Pons (tissue), 1 donor: ENCODE results near the gene ALDH1L2.

Experiments used
- DNase-seq: peaks from one replicate; pipeline ENCODE4 v3.0.0-alpha.2; 2016; ENCODE audit warnings: low spot score

Gene ALDH1L2

DNA sequence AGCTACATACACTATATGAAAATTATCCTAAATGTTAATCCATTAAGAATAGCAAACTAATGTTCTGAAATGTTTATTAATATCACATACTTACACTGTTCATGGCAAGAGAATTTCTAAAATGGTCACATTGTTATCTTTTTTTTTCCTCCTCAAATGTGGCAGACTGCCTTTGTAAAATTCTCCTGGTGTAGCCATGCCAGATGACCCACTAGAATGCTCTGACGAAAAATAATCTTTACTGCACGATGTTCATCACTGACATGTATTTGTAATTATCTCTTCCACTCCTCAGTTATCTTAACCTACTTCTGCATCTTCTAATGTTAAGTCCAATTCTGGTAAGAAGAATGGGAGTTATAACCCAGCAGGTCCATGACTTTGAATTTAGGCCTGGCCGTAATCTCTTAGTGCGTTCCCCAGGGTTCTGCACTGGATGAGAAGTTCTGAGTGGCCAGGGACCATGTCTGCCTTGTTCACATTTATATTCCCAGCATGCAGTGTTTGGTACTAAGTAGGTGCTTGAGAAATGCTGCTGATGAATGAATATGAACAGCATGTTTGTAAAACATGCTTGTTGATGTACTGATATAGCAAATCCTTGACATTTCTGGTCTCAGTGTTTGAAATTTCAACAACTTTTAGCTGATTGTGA lies 51.4 kb downstream of the ALDH1L2 start:
- no peak for DNase-seq

GRCh38 chr12:105030820-105031807 lies 53.1 kb downstream of the ALDH1L2 start:
- DNase-seq, result no peak

GRCh38 chr12:105026411-105026810 lies 57.8 kb downstream of the ALDH1L2 start:
- DNase-seq, result no peak

GRCh38 chr12:105025890-105026289 lies 58.4 kb downstream of the ALDH1L2 start:
- peak; percentile 70 for DNase-seq

DNA sequence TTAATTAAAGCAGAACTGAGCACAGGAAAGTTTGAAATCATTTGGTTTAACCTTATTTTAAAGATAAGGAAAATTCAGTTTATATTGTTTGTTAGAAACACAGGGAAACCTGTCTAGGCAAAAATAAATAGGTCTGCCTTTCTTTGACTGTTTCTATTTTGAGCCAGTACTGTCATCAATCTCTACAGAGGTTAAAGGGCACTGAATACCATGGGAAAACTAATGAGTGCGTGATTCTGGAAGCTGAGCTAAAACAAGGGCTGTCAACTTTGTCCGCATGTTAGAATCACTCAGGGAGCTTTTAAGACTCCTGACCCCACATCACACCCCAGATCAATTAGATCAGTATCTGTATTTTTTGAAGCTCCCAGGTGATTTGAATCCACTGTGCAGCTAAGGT lies 59.3 kb downstream of the ALDH1L2 start:
- no peak for DNase-seq

DNA sequence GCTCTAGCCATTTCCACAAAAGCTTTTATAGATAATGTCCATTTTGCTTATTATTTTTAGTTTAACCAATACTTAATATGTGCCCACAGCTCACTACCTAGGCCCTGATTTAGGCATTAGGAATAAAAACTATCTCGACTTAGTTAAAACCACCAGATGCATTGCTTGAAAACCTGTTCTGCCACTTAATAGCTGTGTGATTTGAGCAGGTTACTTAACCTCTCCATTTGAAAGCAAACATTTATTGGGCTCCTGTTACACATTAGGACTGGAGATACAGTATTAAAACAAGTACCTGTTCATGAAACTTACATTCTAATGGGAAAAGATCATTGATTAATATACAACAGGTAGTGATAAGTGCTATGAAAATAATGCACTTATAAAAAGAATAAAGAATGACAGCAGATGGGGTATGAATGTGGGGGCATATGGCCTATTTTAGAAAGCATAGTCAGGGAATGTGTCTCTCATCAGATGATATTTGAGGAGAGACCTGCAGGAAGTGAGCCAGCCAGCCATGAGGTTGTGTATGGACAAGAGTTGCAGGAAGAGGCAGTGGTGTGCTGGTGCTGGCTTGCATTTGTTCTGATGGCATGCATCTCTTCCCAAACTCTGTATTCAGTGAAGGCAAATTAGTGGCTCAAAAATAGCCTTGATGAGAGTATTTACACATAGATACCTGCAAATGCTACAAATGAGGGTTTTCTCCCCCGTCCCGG lies 63.9 kb downstream of the ALDH1L2 start:
- DNase-seq, result no peak

DNA sequence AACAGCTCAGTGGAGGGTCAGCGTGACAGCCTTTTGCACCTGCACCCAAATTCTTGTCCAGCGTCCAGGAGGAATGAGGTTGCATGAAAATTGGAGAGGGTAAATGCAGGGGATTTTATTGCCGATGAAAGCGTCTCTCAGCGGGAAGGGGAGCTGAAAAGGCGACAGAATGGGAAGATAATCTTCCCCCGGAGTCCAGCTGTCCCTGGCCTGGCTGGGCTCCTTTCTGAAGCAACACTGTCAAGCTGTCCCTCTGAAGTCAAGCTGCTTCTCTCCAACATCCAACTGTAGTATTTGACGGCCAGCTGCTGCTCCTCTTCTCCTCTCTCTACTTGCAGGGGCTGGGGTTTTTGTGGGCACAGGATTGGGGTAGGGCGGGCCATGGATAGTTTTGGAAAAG lies 65.5 kb downstream of the ALDH1L2 start:
- no peak for DNase-seq

DNA sequence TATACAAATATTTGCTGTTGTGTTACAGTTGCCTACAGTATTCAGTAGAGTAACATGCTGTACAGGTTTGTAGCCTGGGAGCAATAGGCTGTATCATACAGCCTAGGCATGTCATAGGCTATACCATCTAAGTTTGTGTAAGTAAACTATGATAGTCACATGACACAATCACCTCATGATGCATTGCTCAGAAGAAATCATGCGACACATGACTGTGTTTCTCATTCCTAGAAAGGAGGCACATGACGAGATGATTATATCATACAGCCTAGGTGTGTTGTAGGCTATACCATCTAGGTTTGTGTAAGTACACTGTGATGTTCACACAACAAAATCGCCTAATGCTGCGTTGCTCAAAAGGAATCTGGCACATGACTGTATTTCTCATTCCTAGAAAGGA lies 66.2 kb downstream of the ALDH1L2 start:
- no peak for DNase-seq

- DNase-seq, result no peak
Measured at GRCh38 chr12:105015543-105015942, 68.7 kb downstream of the ALDH1L2 start.

- no peak for DNase-seq
Measured at GRCh38 chr12:105014603-105015002, 69.7 kb downstream of the ALDH1L2 start.

DNA sequence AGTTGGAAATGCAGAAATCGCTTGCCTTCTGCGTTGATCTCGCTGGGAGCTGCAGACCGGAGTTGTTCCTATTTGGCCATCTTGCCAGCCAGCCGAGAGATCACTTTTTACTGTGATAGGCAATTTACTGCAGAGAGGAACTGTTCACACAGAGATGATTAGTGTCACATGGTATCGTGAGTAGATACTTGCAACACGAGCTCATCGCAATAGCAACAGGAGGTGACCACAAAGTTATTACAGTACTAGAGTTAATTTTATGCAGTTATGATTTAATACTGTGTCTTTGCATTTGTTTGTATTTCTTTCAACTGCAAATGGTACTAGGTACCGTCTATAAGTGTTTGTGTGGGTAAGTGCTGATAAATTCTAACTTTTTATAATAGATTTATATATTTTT lies 70.4 kb downstream of the ALDH1L2 start:
- no peak for DNase-seq

DNA sequence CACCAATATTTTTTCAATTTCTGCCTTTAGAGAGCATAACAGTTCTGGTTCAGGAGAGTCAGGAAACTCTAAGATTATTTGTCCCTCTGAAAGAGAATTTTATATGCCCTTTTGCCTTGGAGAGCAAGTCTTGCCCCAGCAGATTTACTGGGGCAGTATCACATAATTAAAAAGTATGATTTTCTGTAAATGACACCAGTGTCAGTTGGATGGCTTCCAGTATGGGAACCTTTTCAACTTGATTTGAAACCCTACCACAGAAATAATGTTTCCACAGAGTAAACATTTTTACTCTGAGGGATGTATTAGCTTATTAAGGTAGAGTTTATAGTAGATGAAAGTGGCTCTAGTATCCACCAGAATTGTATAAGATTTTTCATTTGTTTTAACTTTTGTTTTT lies 82.8 kb downstream of the ALDH1L2 start:
- no peak for DNase-seq

- DNase-seq, result no peak
Measured at GRCh38 chr12:104999347-104999685, 84.9 kb downstream of the ALDH1L2 start.

DNA sequence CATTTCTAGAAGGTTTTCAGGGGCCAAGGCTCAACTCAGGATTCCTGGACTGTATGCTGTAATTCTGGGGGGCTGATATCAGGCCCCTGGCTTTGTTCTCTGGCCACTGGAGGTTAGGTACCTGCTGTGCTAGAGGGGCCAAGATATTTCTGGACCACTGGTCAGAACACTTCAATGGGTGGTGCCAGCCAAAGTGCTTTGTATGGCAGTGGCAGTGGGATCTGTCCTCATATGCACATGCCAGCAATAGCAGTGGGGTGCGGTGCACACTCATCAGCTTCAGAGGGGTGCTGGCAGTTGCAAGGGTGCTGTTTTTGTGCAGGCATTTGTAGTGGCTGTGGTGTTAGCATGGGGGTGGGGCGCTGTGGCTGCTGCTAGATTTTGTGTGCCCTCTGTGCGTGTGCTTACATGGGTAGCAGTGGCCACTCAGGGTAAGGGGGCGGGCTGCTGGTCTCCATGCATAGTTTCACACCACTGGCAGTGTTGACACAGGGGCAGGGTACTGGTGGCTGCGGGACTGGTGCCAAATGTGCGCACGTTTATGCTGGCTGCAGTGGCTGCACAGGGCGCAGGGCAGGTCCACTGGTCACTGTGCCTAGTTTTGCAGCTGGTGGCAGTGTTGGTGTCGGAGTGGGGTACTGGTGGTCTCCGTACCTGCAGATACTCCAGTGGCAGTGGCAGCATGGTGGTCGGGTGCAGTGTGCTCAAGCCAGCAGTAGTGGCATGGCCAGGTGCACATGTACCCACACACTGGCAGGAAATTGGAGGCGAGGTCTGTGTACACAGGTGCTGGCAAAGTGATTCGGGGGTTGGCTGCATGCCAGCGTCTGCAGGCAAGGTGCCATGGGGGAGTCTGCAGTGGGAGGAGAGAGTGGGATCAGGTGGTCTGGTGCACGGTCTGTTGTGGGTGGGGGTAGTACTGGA lies 85.6 kb downstream of the ALDH1L2 start:
- DNase-seq, result no peak

DNA sequence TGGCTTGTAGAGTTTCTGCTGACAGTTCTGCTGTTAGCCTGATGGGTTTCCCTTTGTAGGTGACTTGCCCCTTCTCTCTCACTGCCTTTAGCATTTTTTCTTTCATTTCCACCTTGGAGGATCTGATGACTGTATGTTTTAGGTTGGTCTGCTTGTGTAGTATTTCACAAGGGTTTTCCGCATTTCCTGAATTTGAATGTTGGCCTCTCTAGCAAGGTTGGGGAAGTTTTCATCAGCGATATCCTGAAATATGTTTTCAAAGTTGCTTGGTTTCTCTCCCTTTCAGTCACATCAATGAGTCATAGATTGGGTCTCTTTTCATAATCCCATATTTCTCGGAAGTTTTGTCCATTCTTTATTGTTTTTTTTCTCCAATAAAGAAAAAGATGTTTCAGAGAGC lies 86.7 kb downstream of the ALDH1L2 start:
- no peak for DNase-seq

DNA sequence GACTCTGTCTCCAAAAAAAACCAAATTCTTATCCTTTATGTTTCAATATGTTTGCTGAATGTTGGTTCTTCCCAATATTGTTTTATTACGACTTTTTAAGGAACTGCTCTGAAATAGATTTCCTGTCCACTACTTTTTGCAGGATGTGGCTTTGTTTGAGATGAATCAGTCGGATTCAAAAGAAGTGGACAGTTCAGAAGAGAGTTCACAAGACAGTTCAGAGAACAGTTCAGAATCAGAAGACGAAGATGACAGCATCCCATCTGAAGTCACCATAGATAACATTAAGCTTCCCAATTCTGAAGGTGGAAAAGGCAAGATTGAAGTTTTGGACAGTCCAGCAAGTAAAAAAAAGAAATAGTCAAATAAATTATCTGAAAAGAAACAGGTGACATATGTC lies 89.9 kb downstream of the ALDH1L2 start:
- DNase-seq, result no peak

DNA sequence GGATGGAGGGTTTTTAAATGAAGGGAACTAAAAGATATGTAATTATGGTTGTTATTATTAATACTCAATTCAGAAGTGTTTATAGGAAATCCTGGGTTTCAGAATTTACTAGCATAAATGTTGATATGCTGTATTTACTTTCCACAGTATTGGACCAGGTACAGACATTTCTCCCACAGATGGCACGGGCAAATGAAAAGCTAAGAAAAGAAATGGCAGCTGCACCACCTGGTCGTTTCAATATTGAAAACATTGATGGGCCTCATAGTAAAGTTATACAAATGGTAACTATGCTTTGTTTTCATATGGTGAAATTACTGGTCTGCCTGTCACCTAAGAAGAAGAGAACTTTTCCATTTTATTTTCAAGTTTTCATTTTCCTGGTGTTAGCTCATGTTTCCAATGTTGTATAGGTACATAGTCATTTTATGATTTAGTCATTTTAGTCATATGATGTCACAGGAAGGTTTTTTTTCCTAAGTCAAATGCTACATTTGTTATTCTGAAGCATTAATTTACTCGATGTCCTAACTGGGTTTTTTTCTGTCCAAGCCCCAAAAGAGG lies 92.6 kb downstream of the ALDH1L2 start:
- no peak for DNase-seq

DNA sequence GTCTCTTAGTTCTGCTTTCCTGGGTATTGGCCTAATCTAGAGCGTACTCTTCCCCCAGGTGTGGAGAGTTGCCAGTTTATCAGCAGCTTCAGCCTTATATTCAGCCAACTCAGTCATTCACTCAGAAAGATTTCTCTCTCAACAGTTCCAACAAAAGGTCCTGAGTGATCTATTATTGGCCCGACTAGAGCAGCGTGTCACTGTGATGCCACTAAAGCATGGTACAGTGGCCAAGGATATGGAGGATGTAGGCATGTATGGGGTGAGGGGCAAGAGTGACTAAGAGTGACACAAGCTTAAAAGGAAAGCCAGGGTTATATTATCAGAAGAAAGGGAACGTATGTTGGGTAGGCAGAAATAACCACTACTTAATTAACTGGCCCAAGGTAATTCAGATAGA lies 93.3 kb downstream of the ALDH1L2 start:
- no peak for DNase-seq

DNA sequence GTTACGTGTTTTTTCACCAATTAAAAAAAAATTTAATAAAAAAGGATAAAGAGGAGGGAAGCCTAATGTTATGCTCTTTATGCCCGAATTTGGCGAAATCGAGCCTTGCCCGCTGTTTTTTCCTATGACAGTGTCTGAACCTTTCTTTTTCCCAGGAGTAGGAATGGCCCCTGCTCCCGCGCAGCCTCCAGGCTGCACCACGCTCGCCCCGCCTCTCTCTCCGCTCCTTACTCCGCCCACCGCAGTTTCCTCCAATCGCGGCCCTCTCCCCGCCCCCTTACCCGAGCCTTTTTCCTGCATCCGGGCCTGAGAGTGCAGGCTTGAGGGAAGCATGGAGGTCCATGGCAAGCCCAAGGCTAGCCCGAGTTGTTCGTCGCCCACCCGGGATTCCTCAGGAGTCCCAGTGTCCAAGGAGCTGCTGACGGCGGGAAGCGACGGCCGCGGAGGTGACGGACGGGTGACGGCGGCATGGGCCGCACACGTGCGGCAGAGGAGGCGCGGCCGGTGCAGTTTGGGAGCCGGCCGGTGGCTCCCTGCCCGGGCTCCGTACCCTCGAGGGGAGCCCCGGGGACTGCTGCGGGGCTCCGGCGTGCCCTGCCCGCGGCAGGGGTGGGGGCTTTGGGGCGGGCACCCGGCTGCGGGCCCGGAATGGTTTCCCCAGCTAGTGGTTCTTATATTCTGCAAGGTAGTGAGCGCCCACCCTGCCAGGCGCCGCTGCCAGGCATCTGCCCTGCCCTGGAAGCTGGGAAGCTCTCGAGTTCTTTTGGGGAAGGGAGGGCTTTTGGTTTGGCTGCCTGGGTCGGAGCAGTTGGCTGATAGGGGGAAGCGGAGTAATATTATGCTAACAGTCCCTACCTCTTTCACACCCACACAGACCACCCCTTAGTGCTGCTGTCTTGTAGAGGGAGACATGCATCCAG lies 98.0 kb downstream of the ALDH1L2 start, which contains the start of gene NOPCHAP1:
TSS of gene NOPCHAP1 (plus strand) at position 295 of the 920 bp plus-strand sequence. CDS start at position 332, 37 bp downstream.
- peak; percentile 89 for DNase-seq

DNA sequence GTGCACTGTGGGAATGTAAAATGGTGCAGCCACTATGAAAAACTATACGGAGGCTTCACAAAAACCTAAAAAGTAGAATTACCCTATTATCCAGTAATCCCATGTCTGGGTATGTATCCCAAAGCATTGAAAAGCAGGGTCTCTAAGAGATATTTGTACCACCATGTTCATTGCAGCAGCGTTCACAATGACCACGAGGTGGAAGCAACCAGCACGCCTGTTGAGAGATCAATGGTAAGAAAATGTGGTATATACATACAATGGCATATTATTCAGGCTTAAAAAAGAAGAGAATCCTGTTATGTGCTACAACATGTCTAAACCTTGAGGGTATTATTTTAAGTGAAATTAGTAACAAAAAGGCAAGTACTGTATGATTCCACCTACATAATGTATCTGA lies 99.1 kb downstream of the ALDH1L2 start:
- DNase-seq, result no peak
